Psoas muscle (tissue), 8 donors: Measurements from ENCODE around the gene PUS10. TPM values are rescaled to one million over a fixed set of nuclear protein-coding genes. Genes with fewer than 3 reads are reported as not detected.
"Not testable (repeated sequence)": the region's sequence is repeated elsewhere in the genome, so short reads cannot be mapped to it uniquely, and the experiment has no call there.

Experiments
- ATAC-seq, 4 donors: fragments of 200-7000 bp; cut with Tn5 transposase; one replicate each; pipeline ENCODE4 v1.9.1; 2020; ENCODE audit warnings: moderate library complexity in 3 of 4, mild to moderate bottlenecking in 2 of 4
- DNase-seq, 2 donors: peaks; one replicate each; pipeline ENCODE4 v3.0.0-alpha.2; 2020
- H3K27ac ChIP-seq: fragments of 200-600 bp; one replicate; pipeline ENCODE4 v1.8.0; 2022
- H3K27me3 ChIP-seq, 3 donors: fragments of 200-600 bp in 1 of 3; one replicate each; pipeline versions ENCODE4 v1.6.1 to v1.8.0; 2013 to 2022; ENCODE audit warnings: low read length in 2 of 3, mild to moderate bottlenecking in 2 of 3, moderate library complexity in 1 of 3; ENCODE audit not compliant: insufficient read depth in 3 of 3
- H3K36me3 ChIP-seq, 2 donors: fragments of 200-600 bp in 1 of 2; one replicate each; pipeline versions ENCODE4 v1.6.1 to v1.8.0; 2013 to 2022; ENCODE audit warnings: low read depth in 1 of 2, mild to moderate bottlenecking in 1 of 2, moderate library complexity in 1 of 2; ENCODE audit not compliant: insufficient read depth in 1 of 2
- H3K4me1 ChIP-seq: fragments of 200-600 bp; one replicate; pipeline ENCODE4 v1.8.0; 2022
- H3K4me3 ChIP-seq: fragments of 200-600 bp; one replicate; pipeline ENCODE4 v1.8.0; 2022; ENCODE audit warnings: mild to moderate bottlenecking
- H3K9me3 ChIP-seq: fragments of 200-600 bp; one replicate; pipeline ENCODE4 v1.8.0; 2022
- WGBS, 3 donors: extraction: QIAGEN DNeasy Blood & Tissue Kit; methylation state at CpG; one replicate each; pipeline versions ENCODE4 v1.1.6 to v1.1.7; 2013; 5-methylcytosine and 5-hydroxymethylcytosine counted together
- intact Hi-C, 2 donors: fragments of 100-400 bp; cut with DNase I; formaldehyde crosslinking; loops; one replicate each; pipeline versions ENCODE4 v1.11.0 to v1.14.2; 2022
- polyA plus RNA-seq, 3 donors: library from polyadenylated mRNA; stranded (reverse); fragments of 200-250 nt; gene quantifications; one replicate each; pipeline ENCODE4 v1.2.3, GENCODE V29; 2013
- total RNA-seq, 4 donors: library from RNA; stranded (reverse); fragmentation: NEBNext Ultra II Directional in 2 of 4; extraction: Animal tissue kit (Norgen Biotek cat#: 25700) in 2 of 4; gene quantifications; one replicate each; pipeline versions ENCODE4 v1.2.1 to v1.2.4, GENCODE V29; 2021 to 2023
- TF ChIP-seq, protein P1 (sequence below): fragments of 200-600 bp; IDR thresholded peaks from one replicate; pipeline ENCODE4 v1.8.0; 2022; ENCODE audit warnings: antibody characterized with exemption
- donor health status: healthy with polysubstance abuse.
- donor health status: DM: no; HTN: no; CAD: no; lungs with moderate emphysema.
- donor health status: Bipolar disorder and iron deficiency.
- donor health status: healthy.
- donor health status: DM: yes; HTN: yes; CAD: no.
- donor health status: DM: no; HTN: no; CAD: no.
- donor health status: DM: no; HTN: no; CAD: no.
- donor health status: DM: yes; HTN: yes; CAD: no.

PUS10 gene
- total and polyA plus RNA-seq, 7 donors = 1.4 to 5.1 (median 2.9) TPM

DNA sequence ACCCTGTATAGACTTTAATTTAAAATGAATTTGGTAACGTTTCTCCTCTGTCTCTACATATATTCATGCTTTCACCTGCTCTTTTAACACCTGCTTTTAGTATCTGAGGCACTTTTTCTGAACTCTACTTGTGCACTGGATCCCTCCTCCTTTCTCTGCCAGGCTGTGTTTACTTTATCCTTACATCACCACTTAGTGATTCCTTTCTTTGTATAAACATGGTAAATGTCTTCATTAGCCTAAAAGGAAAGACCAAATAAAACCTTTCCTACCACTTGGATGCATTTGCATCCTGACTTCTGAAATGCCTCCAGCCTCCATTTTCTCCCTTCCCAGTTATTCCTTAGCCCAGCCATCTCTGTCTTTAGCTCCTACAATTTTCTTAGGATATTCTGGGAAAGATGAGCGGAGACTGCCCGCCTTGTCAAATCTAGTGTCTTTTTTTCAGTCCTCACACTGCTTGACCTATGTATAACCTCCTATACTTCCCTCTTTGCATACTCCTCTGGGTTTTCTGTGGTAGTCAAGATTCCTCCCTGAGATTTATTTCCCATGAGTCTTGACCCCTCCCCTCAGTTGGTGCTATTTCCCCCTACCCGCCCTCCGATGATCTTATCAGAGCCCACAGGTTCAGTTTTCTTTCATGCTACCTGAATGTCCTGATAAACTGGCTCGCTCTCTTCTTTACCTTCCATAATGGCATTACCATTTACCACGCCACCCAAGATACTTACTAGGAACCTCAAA, 91.9 kb downstream of the PUS10 start:
- WGBS, 3 donors = 77 to 84% (median 81%) methylated on average over 7 of the region's 7 CpGs
- no peaks in the 10 kb centered on the region for H3K27me3 ChIP-seq
- H3K9me3 ChIP-seq = no peaks in the 10 kb centered on the region
- DNase-seq = no peak
- H3K27ac ChIP-seq = no peak overlapping the region
- intact Hi-C loops = no loop called here
- H3K36me3 ChIP-seq = peaks cover 8 to 62% of the 10 kb centered on the region in 2 donors
- H3K4me1 ChIP-seq = no peaks in the 10 kb centered on the region
- no peak overlapping the region for H3K4me3 ChIP-seq
- no peak for ATAC-seq
- TF ChIP-seq, protein P1, sequence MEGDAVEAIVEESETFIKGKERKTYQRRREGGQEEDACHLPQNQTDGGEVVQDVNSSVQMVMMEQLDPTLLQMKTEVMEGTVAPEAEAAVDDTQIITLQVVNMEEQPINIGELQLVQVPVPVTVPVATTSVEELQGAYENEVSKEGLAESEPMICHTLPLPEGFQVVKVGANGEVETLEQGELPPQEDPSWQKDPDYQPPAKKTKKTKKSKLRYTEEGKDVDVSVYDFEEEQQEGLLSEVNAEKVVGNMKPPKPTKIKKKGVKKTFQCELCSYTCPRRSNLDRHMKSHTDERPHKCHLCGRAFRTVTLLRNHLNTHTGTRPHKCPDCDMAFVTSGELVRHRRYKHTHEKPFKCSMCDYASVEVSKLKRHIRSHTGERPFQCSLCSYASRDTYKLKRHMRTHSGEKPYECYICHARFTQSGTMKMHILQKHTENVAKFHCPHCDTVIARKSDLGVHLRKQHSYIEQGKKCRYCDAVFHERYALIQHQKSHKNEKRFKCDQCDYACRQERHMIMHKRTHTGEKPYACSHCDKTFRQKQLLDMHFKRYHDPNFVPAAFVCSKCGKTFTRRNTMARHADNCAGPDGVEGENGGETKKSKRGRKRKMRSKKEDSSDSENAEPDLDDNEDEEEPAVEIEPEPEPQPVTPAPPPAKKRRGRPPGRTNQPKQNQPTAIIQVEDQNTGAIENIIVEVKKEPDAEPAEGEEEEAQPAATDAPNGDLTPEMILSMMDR = no peak

DNA sequence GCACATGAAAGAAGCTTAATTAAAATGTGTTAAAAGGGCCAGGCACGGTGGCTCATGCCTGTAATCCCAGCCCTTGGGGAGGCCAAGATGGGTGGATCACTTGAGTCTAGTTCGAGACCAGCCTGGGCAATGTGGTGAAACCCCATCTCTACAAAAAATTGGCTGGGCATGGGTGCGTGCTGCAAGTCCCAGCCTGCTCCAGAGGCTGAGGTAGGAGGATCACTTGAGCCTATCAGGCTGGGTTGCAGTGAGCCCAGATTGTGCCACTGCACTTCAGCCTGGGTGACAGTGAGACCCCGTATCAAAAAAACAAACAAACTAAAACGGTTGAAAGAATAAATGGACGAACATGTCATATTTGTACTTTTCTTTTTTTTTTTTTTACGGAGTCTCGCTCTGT, 110.7 kb downstream of the PUS10 start:
- DNase-seq (no peak), ATAC-seq (no peak)
- no peak overlapping the region for H3K4me3 ChIP-seq
- no peaks in the 10 kb centered on the region for H3K9me3 ChIP-seq
- H3K27me3 ChIP-seq = no peaks in the 10 kb centered on the region
- TF ChIP-seq, protein P1 = no peak
- intact Hi-C loops = no loop called here
- H3K36me3 ChIP-seq = peaks cover 0 to 58% of the 10 kb centered on the region in 2 donors
- no peak overlapping the region for H3K27ac ChIP-seq
- H3K4me1 ChIP-seq = no peaks in the 10 kb centered on the region
- WGBS, 3 donors = 92 to 96% (median 96%) methylated on average over 8 of the region's 8 CpGs

- Histone ChIP-seq H3K27ac (no peak overlapping the region), H3K27me3 (no peaks in the 10 kb centered on the region), H3K36me3 (peaks cover 0 to 66% of the 10 kb centered on the region in 2 donors), H3K4me3 (no peak overlapping the region), H3K4me1 (no peaks in the 10 kb centered on the region), H3K9me3 (no peaks in the 10 kb centered on the region)
- DNase-seq = no peak
- ATAC-seq = no peak
- intact Hi-C loops = no loop called here
- WGBS, 3 donors = 89 to 97% (median 96%) methylated on average over 2 of the region's 2 CpGs
- TF ChIP-seq, protein P1 = no peak
Observed at GRCh38 chr2:60906395-60906794, 111.7 kb downstream of the PUS10 start.

DNA sequence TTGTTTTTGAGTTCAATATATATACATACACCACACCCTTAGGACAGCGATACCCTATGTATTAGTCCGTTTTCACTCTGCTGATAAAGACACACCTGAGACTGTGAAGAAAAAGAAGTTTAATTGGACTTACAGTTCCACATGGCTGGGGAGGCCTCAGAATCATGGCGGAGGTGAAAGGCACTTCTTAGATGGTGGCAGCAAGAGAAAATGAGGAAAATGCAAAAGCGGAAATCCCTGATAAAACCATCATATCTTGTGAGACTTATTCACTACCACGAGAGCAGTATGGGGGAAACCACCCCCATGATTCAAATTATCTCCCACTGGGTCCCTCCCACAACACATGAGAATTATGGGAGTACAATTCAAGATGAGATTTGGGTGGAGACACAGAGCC, 112.2 kb downstream of the PUS10 start:
- DNase-seq, H3K9me3 ChIP-seq, intact Hi-C loops, H3K4me3 ChIP-seq, H3K27me3 ChIP-seq, H3K27ac ChIP-seq, ATAC-seq, H3K4me1 ChIP-seq: not testable (repeated sequence)
- 90 to 91% (median 91%) methylated on average over 5 of the region's 5 CpGs for WGBS, 3 donors
- H3K36me3 ChIP-seq = peaks cover 0 to 71% of the 10 kb centered on the region in 2 donors

DNA sequence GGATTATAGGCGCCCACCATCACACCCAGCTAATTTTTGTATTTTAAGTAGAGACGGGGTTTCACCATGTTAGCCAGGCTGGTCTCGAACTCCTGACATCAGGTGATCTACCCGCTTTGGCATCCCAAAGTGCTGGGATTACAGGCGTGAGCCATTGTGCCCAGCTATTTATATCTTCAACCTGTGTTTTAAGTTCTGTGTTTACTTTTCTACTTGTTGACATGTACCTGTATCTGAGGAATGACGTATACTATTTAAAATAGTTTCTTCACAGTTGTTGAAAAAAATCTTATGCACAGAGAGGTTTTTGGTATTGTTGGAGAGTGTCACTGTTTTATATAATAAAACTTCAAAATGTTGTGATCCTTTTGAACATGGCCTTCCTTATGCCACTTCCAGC, 116.8 kb downstream of the PUS10 start:
- H3K9me3 ChIP-seq, DNase-seq, H3K4me3 ChIP-seq, H3K27ac ChIP-seq, H3K27me3 ChIP-seq, intact Hi-C loops, H3K4me1 ChIP-seq, ATAC-seq: not testable (repeated sequence)
- WGBS, 3 donors = 90 to 96% (median 91%) methylated on average over 6 of the region's 6 CpGs
- H3K36me3 ChIP-seq = peaks cover 0 to 91% of the 10 kb centered on the region in 2 donors

- TF ChIP-seq, protein P1 = no peak
- no peaks in the 10 kb centered on the region for H3K4me1 ChIP-seq
- intact Hi-C loops = no loop called here
- 81 to 88% (median 86%) methylated on average over 1 of the region's 1 CpG for WGBS, 3 donors
- no peaks in the 10 kb centered on the region for H3K9me3 ChIP-seq
- H3K27ac ChIP-seq = no peak overlapping the region
- ATAC-seq (no peak), DNase-seq (no peak)
- H3K4me3 ChIP-seq = no peak overlapping the region
- no peaks in the 10 kb centered on the region for H3K27me3 ChIP-seq
- H3K36me3 ChIP-seq = peaks cover 0 to 93% of the 10 kb centered on the region in 2 donors
Observed at GRCh38 chr2:60899892-60900249, 118.2 kb downstream of the PUS10 start.
